ENCODE measurements around the gene SYNJ2.

SYNJ2 gene

DNA sequence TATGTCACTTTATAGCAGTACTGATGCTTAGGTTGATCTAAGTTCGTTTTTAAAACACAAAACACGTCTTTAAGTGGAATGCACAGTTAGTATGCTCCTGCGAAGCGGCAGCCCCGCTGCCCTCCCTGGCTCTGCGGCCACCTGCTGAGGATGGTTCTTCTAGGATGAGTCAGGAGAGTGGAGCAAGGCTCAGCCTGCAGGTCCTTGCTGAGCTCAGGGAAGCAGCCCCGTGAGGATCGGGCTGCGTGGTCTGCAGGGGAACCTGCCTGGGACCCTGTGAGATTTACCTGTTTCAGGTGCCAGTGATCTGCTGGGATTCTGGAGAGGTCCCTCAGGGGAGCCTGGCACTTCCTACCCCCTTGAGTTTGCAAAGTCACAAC is 57.5 kb downstream of the SYNJ2 start:
- in situ Hi-C loops (cut with MboI; ENCODE audit: low sequenced_read_pairs): no loop called here

- in situ Hi-C loops (cut with MboI; ENCODE audit: low sequenced_read_pairs): no loop called here
Observed at GRCh38 chr6:158039571-158040050, 57.9 kb downstream of the SYNJ2 start.

DNA sequence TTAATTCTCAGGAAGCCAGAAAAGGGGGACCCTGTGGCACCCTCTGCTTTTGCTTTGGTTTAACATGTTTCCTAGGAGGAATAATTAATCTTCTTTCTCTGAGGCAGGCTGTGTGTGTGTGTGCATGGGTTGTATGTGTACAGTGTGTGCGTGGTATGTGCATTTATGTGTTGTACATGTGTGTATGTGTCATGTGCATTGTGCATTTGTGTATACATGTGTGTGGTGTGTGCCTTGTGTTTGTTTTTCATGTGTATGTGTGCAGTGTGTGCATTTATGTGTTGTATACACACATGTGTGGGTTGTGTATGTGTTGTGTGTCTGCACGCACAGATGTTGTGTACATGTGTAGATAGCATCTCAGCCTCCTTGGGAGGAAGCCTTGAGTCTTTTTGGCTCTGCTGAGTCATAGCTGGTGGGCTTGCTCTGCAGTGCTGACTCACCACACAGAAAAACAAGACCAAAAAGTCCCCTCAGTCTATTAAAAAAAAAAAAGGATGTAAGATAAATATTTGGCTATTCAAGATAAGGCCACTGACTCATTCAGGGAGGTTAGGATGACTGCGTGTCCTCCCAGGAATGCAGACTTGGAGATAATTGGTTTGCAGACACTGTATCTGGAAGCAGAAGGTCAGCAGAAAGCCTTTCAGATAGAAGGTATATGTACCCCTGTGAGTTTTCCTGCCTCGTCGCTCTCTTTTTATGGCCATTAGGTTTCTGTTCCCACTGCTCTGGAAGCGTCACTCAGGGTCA is 58.6 kb downstream of the SYNJ2 start:
- in situ Hi-C loops (cut with MboI; ENCODE audit: low sequenced_read_pairs): no loop called here

GRCh38 chr6:158040804-158041347 is 59.2 kb downstream of the SYNJ2 start:
- in situ Hi-C loops (cut with MboI; ENCODE audit: low sequenced_read_pairs): no loop called here

DNA sequence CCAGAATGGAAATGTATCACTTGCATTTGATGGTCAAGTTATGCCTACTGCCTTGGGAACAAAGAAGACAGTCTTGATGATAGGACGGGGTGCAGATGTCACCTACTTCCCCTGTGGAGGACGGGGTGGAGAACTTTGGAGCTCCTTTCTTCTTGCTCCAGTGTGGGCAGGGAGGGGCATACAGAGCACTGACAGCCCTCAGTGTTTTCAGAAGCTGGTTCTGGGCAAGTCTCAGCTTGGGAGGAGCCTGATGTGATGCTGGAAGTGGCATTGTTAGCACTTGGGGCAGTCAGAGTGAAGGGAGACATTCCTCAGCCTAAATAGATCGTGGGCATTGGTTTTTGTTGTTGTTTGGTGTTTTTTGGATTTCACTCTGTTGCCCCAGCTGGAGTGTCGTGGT is 59.7 kb downstream of the SYNJ2 start:
- in situ Hi-C loops (cut with MboI; ENCODE audit: low sequenced_read_pairs): no loop called here

GRCh38 chr6:158041788-158042187 is 60.1 kb downstream of the SYNJ2 start:
- in situ Hi-C loops (cut with MboI; ENCODE audit: low sequenced_read_pairs): no loop called here

GRCh38 chr6:158042245-158042798 is 60.7 kb downstream of the SYNJ2 start:
- in situ Hi-C loops (cut with MboI; ENCODE audit: low sequenced_read_pairs): no loop called here

GRCh38 chr6:158043008-158043407 is 61.3 kb downstream of the SYNJ2 start:
- in situ Hi-C loops (cut with MboI; ENCODE audit: low sequenced_read_pairs): no loop called here

GRCh38 chr6:158043586-158044524 is 62.2 kb downstream of the SYNJ2 start:
- in situ Hi-C loops (cut with MboI; ENCODE audit: low sequenced_read_pairs): no loop called here

- in situ Hi-C loops (cut with MboI; ENCODE audit: low sequenced_read_pairs): no loop called here
Observed at GRCh38 chr6:158044525-158044888, 62.8 kb downstream of the SYNJ2 start.

GRCh38 chr6:158046201-158047126 is 64.8 kb downstream of the SYNJ2 start:
- in situ Hi-C loops (cut with MboI; ENCODE audit: low sequenced_read_pairs): no loop called here

DNA sequence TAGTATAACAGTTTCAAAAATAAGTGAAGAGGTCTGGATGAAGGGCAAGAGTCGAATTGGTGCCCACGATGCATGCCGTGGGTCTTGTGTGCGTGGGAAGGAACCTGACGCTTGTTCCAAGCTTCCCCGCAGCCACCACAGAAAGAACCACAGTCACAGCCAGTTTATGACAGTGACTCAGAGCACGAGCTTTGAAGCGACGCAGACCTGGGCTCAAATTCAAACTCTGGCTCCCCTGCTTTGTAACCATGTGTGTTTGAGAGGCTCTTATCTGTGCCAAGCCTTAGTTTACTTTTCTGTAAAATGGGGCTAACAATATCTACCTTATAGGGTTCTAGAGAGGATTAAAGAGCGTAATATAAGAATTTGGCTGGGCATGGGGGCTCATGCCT is 65.5 kb downstream of the SYNJ2 start:
- in situ Hi-C loops (cut with MboI; ENCODE audit: low sequenced_read_pairs): no loop called here

DNA sequence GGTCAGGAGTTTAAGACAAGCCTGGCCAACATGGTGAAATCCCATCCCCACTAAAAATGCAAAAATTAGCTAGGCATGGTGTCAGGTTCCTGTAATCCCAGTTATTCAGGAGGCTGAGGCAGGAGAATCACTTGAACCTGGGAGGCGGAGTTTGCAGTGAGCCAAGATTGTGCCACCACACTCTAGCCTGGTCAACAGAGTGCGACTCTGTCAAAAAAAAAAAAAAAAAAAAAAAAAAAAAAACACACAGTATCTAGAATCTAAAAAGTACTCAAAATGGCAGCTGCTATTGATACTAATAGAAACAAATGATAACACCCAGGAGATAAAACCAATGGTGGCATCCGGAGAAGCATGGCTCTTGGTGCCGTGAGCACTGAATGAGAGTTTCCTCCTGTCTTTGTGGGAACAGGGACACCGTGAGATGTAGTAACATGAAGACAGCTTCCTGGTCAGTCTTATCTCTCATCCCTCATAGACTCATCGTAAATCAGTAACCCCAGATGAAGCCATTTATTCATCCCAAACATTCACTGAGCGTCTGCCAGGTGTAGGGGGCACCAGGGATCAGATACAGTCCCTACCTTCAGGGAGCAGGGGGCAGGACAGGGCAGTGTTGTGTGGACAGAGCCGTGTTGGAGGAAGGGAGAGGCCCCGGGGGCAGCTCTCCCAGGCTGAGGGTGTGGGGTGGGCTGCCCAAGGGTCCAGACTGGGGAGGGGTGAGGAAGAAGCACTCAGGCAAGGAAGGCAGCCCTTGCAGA is 66.1 kb downstream of the SYNJ2 start:
- in situ Hi-C loops (cut with MboI; ENCODE audit: low sequenced_read_pairs): no loop called here

GRCh38 chr6:158048589-158048988 is 66.9 kb downstream of the SYNJ2 start:
- in situ Hi-C loops (cut with MboI; ENCODE audit: low sequenced_read_pairs): no loop called here

DNA sequence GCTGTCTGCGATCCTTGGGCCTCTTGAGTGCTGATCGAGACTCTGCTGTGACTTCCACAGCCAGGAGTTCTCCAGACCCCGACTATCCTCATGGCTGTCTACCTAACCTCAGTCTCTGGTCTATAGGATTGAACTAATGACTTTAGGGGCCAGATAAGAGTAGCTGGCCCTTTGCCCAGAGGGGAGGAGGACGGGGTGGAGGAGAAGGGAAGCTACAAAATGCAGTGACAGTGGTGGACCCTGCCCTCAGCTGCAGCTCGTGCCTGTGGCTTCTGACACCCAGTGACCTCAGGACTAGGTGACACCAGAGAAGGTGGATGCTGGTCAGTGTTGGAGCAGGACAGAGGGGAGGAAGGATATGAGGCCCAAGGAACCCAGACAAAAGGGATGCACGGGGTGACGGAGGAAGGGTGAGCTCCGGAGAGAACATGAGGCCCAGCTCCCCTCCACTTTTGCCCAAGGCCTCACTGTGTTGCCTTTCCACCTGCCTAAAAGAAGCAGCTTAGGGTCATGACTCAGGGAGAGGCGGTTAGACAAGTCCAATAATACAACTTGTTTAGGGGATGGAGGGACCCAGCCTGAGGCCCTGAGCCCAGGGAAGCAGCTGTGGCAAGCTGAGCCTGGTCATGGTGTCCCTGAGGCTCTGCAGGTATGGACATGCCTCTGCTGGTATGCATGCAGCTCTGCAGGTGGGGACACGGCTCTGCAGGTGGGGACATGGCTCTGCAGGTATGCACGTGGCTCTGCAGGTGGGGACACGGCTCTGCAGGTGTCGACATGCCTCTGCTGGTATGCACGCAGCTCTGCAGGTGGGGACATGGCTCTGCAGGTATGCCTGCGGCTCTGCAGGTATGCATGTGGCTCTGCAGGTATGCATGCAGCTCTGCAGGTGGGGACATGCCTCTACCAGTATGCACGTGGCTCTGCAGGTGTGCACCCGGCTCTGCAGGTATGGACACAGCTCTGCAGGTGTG is 67.7 kb downstream of the SYNJ2 start:
- in situ Hi-C loops (cut with MboI; ENCODE audit: low sequenced_read_pairs): no loop called here

- in situ Hi-C loops (cut with MboI; ENCODE audit: low sequenced_read_pairs): no loop called here
Observed at GRCh38 chr6:158050107-158050735, 68.6 kb downstream of the SYNJ2 start.

- in situ Hi-C loops (cut with MboI; ENCODE audit: low sequenced_read_pairs): no loop called here
Observed at GRCh38 chr6:158050955-158051354, 69.3 kb downstream of the SYNJ2 start.

- in situ Hi-C loops (cut with MboI; ENCODE audit: low sequenced_read_pairs): no loop called here
Observed at GRCh38 chr6:158051968-158052367, 70.3 kb downstream of the SYNJ2 start.
